PC-3 (cell line): Measurements from ENCODE around the gene PDIA3. TPM values are rescaled to one million over a fixed set of nuclear protein-coding genes. Genes with fewer than 3 reads are reported as not detected.
"Not testable (repeated sequence)": the region's sequence is repeated elsewhere in the genome, so short reads cannot be mapped to it uniquely, and the experiment has no call there.

Source experiments
- ATAC-seq: fragments of 200-7000 bp; cut with Tn5 transposase; 2 replicates; pipeline ENCODE4 v1.9.1; 2020; ENCODE audit warnings: mild to moderate bottlenecking, moderate library complexity
- BruUV-seq: library from RNA; stranded (reverse); fragments of 400-500 nt; replicated peaks from 2 replicates; lab custom pipeline; 2021; lab: Mats Ljungman, UMichigan
- CTCF ChIA-PET: fragments of 300-600 bp; sonication (Branson Sonifier 250); formaldehyde crosslinking; loops from one replicate; lab custom pipeline; 2022; ENCODE audit warnings: antibody characterized with exemption; lab: Charles Lee
- POLR2A ChIA-PET: fragments of 300-600 bp; sonication (Branson Sonifier 250); formaldehyde crosslinking; loops from one replicate; lab custom pipeline; 2022; ENCODE audit warnings: antibody characterized with exemption; ENCODE audit not compliant: unreplicated experiment; lab: Charles Lee
- DNase-seq: peaks from one replicate; pipeline ENCODE4 v3.0.0-alpha.2; 2015
- H2AFZ ChIP-seq: fragments of 300-600 bp; sonication (generic); 2 replicates; pipeline ENCODE4 v1.6.0; 2016; ENCODE audit warnings: antibody characterized with exemption, low read length
- H3F3A ChIP-seq: fragments of 300-600 bp; sonication (generic); one replicate; pipeline ENCODE4 v1.6.0; 2017; ENCODE audit warnings: antibody characterized with exemption, low read length, control low read depth, mild to moderate bottlenecking; ENCODE audit not compliant: unreplicated experiment
- H3K27ac ChIP-seq: fragments of 300-600 bp; sonication (generic); 2 replicates; pipeline ENCODE4 v1.5.1; 2016; ENCODE audit warnings: mild to moderate bottlenecking, low read length
- H3K27me3 ChIP-seq: fragments of 300-600 bp; sonication (generic); 2 replicates; pipeline ENCODE4 v1.6.1; 2016; ENCODE audit warnings: low read length, mixed read lengths
- H3K36me3 ChIP-seq: fragments of 300-600 bp; sonication (generic); 2 replicates; pipeline ENCODE4 v1.6.1; 2016; ENCODE audit warnings: low read depth, mixed run types, low read length, mixed read lengths
- H3K4me1 ChIP-seq: fragments of 300-600 bp; sonication (generic); 2 replicates; pipeline ENCODE4 v1.5.1; 2016; ENCODE audit warnings: low read length; ENCODE audit not compliant: insufficient read depth
- H3K4me2 ChIP-seq: fragments of 300-600 bp; sonication (generic); 2 replicates; pipeline ENCODE4 v1.6.0; 2016; ENCODE audit warnings: low read length
- H3K4me3 ChIP-seq: fragments of 300-600 bp; sonication (generic); 2 replicates; pipeline ENCODE4 v1.5.1; 2016; ENCODE audit warnings: mild to moderate bottlenecking, low read length, mixed read lengths
- H3K79me2 ChIP-seq: fragments of 300-600 bp; sonication (generic); 2 replicates; pipeline ENCODE4 v1.6.1; 2017; ENCODE audit warnings: low read length, mixed read lengths
- H3K9ac ChIP-seq: fragments of 300-600 bp; sonication (generic); 2 replicates; pipeline ENCODE4 v1.6.0; 2016; ENCODE audit warnings: mild to moderate bottlenecking, low read length
- H3K9me2 ChIP-seq: fragments of 300-600 bp; sonication (generic); replicated peaks from 2 replicates; pipeline ENCODE4 v1.6.1; 2016; ENCODE audit warnings: mixed run types, low read length, mixed read lengths
- H3K9me3 ChIP-seq: fragments of 300-600 bp; sonication (generic); 2 replicates; pipeline ENCODE4 v1.6.1; 2016; ENCODE audit warnings: low read length, mixed read lengths
- H4K20me1 ChIP-seq: fragments of 300-600 bp; sonication (generic); 2 replicates; pipeline ENCODE4 v1.6.1; 2016; ENCODE audit warnings: low read length, mixed read lengths
- CTCF ChIP-seq: fragments of 300-600 bp; sonication (generic); conservative IDR thresholded peaks from 2 replicates; pipeline ENCODE4 v1.5.1; 2017; ENCODE audit warnings: antibody characterized with exemption, low read depth, mild to moderate bottlenecking, low read length
- EZH2 ChIP-seq: fragments of 300-600 bp; sonication (generic); IDR thresholded peaks from one replicate; pipeline ENCODE4 v1.6.1; 2017; ENCODE audit warnings: antibody characterized with exemption, mild to moderate bottlenecking, low read length; ENCODE audit not compliant: unreplicated experiment
- EZH2phosphoT487 ChIP-seq: fragments of 300-600 bp; sonication (generic); IDR thresholded peaks from 2 replicates; pipeline ENCODE4 v1.6.1; 2018; ENCODE audit warnings: mild to moderate bottlenecking, antibody characterized with exemption, low read length, borderline replicate concordance
- intact Hi-C: fragments of 100-400 bp; cut with micrococcal nuclease; formaldehyde crosslinking; loops from 2 replicates; pipeline ENCODE4 v1.9.0; 2023
- total RNA-seq: library from RNA; depleted of rRNA; stranded (reverse); fragments of >200 nt; gene quantifications from 2 replicates; pipeline ENCODE4 v1.2.3, GENCODE V29; 2014

Gene PDIA3
- total RNA-seq, 1 experiment from 2014 or later: 187 TPM

GRCh38 chr15:43710431-43711131 lies 35.7 kb upstream of the PDIA3 start:
- H3K79me2 ChIP-seq, BruUV-seq, POLR2A ChIA-PET, H3K9me3 ChIP-seq, H3K4me3 ChIP-seq, CTCF ChIA-PET, H3F3A ChIP-seq, H3K4me2 ChIP-seq, H2AFZ ChIP-seq, H4K20me1 ChIP-seq, H3K27me3 ChIP-seq, H3K36me3 ChIP-seq, H3K27ac ChIP-seq, intact Hi-C loops, DNase-seq, H3K9ac ChIP-seq, ATAC-seq, H3K4me1 ChIP-seq, H3K9me2 ChIP-seq: not testable (repeated sequence)

DNA sequence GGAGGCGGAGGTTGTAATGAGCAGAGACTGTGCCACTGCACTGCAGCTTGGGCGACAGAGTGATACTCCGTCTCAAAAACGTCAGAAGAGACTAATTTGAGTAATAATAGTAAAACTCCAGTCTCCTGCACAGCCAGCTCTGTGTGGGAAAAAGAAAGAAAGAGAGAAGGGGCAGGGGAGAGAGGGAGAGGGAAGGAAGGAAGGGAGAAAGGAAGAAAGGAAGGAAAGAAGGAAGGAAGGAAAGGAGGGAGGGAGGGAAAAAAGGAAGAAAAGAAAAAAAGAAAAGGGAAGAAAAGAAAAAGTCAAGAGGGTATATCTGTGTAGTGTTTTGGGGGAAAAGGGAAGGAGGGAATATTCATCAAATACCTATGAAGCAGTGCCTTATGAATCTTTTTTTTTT lies 23.1 kb upstream of the PDIA3 start:
- no peaks in the 10 kb centered on the region for H3K27me3 ChIP-seq
- no peak overlapping the region for H3K9ac ChIP-seq
- H2AFZ ChIP-seq: no peak overlapping the region
- DNase-seq (no peak), ATAC-seq (no peak)
- H3K36me3 ChIP-seq: no peaks in the 10 kb centered on the region
- H3K4me3 ChIP-seq: no peak overlapping the region
- H3K4me1 ChIP-seq: peaks cover 3% of the 10 kb centered on the region; the same call in 1 of the 2 replicates
- no peak overlapping the region for H3K27ac ChIP-seq
- H3K9me2 ChIP-seq: no peaks in the 10 kb centered on the region
- TF ChIP-seq EZH2: no peak
- TF ChIP-seq CTCF: no peak
- TF ChIP-seq EZH2phosphoT487: no peak
- no peaks in the 10 kb centered on the region for H4K20me1 ChIP-seq
- BruUV-seq: no TSS peak
- H3K79me2 ChIP-seq: no peaks in the 10 kb centered on the region
- no peak overlapping the region for H3K4me2 ChIP-seq
- ChIA-PET POLR2A (no interaction called here), CTCF (no interaction called here)
- no peaks in the 10 kb centered on the region for H3F3A ChIP-seq
- H3K9me3 ChIP-seq: no peaks in the 10 kb centered on the region
- intact Hi-C loops: no loop called here

GRCh38 chr15:43726306-43726705 lies 19.9 kb upstream of the PDIA3 start:
- H3F3A ChIP-seq, H2AFZ ChIP-seq, H3K27me3 ChIP-seq, H3K9me3 ChIP-seq, intact Hi-C loops, H3K4me1 ChIP-seq, H3K36me3 ChIP-seq, ATAC-seq, POLR2A ChIA-PET, H3K4me2 ChIP-seq, DNase-seq, CTCF ChIA-PET, H3K9me2 ChIP-seq, BruUV-seq, H4K20me1 ChIP-seq, H3K27ac ChIP-seq, H3K4me3 ChIP-seq, H3K9ac ChIP-seq, H3K79me2 ChIP-seq: not testable (repeated sequence)

GRCh38 chr15:43728053-43728725 lies 18.0 kb upstream of the PDIA3 start:
- H3K9ac ChIP-seq, CTCF ChIA-PET, ATAC-seq, H3K27me3 ChIP-seq, BruUV-seq, H2AFZ ChIP-seq, H3K79me2 ChIP-seq, H3K9me2 ChIP-seq, H3K4me2 ChIP-seq, H4K20me1 ChIP-seq, H3F3A ChIP-seq, H3K4me3 ChIP-seq, H3K27ac ChIP-seq, H3K36me3 ChIP-seq, intact Hi-C loops, POLR2A ChIA-PET, H3K4me1 ChIP-seq, H3K9me3 ChIP-seq: not testable (repeated sequence)
- peak; percentile 12 for DNase-seq
